Activated CD8-positive, alpha-beta memory T cell treated with anti-CD3 and anti-CD28 coated beads, Interleukin-2, amount 50 U/mL, for 48 hours (primary cell): ENCODE results near the gene PCYT2.
"Not testable (repeated sequence)": the region's sequence is repeated elsewhere in the genome, so short reads cannot be mapped to it uniquely, and the experiment has no call there.

Experiments used
- DNase-seq: peaks from one replicate; pipeline ENCODE4 v3.0.0-alpha.2; 2020

The PCYT2 gene

DNA sequence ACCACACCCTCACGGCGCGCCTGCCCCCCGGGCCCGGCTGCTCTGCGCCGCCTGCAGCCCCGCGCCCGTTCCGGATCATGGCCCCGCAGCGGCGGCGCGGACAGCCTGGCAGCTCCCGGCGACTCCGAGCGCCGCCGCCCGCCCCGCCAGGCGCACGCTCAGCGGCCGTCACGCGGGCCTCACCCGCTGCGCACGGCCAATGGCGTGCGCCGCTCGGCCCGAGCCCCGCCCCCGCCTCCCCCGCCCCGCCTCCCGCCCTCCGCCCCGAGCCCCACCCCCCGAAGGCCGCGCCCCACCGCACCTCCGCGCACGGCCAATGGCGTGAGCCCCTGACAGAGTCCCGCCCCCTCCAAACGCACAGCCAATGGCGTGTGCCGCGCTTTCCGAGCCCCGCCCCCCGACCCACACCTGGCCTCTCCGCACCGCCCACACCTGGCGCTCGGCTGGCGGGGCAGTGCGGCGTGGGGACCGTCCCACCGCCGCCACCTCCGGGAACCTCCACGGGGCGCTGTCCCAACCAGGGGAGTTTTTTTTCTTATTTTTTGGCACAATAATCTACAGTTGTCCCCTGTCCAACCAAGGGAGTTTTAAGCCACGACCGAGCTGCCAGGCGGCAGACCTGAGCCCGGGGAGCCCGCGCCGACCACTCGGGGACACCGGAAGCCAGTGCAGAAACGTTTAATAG, at the start of gene PCYT2:
PCYT2 (minus strand) TSS at position 123 of the 685 bp plus-strand sequence; CDS start at position 79, 44 bp downstream.
- peak; percentile 95 for DNase-seq

DNA sequence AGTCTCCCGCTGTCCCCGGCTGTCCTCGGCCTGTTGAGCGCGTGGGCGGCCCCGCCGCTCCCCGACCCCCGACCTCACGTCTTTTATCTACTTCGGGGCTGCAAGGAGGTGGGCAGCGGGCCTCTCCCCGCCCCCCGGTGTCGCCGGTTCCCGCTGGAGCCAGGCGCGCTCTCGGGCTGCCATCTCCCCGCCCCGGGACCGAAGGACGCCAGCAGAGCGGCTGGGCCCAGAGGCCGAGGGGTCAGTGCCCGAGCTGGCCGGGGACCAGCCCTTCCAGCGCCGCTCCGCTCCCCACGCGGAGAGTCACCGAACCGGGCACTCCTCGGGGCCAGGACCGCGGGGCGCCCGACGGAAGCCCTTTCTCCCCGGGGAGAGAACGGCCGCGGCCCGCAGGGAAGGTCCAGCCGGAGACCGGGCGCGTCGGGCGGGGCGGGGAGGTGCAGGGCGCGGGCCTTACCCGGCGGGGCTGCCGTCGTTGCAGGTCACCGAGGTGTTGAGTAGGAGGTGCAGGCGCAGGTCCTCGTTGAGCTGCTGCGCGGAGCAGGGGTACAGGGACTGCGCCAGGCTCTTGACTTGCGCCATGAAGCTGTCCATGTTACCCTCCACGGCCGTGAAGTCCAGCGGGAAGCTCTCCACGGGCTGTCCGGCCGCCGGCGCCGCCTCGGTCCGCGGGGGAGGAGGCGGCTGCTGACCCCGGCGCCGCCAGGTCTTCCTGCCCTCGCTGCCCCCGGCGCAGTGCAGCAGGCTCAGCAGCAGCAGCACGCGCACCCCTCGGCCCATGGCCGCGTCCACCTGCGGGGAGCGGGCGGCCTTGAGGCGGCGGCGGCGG, 49.1 kb upstream of the PCYT2 start:
- no peak for DNase-seq

DNA sequence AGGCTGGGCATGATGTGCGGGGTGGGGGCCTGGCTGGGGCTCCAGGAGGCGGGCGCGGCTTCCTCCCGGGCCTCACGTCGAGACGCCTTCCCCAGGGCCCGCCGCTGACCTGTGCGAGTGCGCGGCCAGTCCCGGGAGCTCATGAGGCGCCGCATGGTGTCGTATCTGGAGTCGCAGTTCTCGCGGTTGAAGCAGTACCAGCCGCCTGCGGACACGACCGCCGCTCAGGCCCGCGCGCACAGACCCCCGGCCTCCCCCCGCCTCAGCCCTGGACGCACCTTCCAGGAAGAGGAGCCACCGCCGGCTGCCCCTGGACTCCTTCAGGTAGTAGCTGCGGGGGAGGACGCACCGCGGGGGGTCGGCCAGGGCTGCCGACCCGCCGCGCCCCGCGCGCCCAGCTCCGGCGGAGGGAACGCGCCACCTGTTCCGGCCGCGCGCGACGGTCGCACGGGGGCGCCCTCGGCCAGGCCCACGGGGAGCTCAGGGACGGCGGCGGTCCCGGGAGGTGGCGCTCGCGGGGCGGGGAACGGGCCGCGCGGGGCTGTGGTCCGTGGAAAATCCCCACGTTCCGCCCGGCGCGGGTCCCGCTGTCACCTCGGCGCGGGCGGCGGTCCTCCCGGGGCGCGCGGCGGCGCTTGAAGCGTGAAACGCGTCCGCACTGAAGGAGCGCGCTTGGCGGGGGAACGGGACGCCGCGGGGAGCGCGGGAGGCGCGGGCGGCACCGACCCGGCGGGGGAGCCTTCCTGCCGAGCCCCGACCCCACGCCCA, 48.3 kb upstream of the PCYT2 start:
- peak; percentile 88 for DNase-seq

DNA sequence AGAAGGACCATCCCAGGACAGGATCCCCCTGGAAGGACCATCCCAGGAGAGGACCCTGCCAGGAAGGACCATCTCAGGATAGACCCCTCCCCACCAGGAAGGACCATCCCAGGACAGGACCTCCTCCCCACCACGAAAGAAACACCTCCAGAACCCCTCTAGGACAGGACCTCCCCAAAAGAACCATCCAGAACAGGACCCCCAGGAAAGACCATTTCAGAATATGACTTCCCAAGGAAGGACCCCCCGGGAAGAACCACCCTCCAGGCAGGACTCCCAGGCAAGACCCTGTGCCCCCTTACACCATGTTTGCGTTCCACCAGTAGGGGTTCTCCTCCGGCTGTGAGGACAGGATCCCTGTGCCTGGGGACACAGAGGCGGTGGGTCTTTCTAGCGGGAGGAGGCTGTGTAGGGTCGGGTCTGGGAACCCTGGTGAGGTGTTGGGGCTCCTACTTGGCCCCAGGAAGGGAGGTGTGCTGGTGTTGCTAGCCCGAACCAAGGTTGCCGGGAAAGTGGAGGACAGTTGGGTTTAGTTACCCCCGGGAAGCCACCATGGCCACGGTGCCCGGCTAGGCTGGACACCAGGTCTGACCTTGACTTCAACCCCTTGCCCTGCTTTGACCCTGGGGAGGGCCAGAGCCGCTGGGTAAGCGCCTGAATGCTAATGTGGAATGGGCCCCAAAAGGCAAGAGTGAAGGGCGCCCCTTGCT, 47.6 kb upstream of the PCYT2 start:
- no peak for DNase-seq

DNA sequence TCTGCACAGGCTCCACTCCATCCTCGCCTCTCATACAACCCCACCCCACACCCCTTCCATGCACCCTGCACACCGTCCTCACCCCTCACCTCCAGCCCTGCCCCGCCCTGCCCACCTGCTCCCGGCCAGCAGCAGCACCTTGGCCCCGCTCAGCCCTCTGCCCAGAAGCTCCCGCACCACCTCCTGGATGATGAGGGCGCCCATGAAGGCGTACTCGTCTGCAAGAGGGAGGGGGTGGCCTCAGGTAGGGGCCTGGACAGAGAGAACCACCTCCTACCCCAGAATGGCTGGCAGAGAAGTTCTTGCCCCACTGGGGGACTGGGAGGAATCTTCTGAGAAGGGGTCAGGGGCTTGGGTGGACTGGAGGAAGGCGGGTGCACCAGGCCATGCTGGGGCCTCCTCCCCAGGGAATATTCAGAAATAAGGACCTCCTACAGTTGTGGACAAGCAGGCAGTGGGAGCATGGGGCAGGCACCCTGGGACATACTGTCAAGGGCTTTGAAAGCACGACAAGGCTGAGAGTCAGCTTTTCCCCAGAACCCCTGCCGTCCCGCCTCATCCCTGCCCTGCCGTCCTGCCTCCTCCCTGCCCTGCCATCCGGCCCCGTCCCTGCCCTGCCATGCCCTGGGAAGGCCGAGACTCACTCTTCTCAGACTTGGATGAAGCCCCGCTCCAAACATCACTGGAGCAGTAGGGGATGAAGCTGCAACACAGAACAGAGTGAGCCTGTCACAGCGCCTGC, 46.7 kb upstream of the PCYT2 start:
- no peak for DNase-seq

DNA sequence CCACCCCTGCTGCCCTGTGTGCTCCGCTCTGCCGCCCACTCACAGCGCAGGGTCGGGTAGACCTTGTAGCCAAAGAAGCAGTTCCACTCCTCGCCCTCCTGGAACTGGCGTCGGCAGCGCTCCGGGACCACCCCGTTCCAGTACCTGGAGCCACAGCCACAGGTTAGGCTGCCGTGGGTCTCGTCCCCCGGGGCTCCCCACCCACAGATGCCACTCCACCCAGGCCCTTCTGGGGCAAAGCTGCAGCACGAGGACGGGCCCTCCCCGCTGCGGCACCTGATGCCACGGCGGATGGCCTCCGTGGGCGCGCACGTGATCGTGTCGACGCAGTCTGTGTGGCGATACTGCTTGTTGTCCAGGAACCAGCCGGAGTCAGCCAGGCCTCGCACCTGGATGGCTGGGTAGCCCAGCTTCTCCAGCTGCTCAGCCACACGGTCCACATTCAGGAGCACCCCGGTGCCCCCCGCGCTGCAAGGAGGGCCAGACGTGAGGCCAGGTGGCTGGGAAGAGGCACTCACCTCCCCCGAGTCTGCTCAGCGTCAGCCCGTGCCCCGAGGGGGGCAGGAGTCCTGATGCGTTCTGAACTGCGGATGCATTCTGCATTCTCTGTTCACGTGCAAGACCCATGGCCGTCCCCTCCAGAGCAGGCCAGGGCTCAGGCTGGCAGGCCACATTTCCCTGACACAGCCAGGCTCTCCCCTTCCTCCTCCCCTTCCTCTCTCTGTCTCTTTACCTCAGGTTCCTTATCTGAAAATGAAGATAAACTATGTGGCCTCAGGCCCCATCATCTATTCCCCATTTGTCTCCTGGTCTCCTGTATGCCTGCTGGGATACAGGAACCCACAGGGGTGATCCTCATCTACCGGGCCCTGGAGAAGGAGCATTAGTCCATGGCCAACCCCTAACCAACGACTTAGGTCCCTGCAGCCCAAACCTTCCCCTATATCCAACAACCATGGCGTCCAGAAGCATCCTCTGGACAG, 45.7 kb upstream of the PCYT2 start:
- DNase-seq = no peak

DNA sequence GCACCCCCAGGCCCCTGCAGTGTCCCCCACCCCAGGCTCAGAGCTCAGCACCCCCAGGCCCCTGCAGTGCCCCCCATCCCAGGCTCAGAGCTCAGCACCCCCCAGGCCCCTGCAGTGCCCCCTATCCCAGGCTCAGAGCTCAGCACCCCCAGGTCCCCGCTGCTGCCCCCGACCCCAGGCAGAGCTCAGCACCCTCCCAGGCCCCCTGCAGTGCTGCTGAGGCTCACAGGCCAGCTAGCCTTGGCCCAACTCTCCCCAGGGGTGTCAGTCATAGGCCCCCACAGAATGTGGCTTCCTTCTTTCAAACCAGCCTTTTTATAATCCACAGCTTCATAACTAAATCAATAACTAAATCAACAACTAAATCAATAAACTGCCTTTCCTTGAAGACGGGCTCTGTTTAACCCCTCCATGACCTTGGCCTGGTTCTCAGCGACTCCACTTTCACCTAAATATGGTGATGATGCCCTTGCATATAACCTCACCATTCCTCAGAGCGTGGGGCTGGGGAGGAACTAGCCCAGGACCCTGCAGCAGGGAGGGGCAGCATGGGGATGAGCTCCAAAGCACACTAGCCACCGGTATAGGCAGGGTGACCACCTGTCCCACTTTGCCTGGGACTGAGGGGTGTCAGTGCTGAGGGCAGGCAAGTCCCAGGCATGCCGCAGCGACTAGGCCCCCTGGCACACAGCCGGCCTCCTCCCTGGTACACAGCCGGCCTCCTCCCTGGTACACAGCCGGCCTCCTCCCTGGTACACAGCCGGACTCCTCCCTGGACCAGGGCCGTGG, 44.8 kb upstream of the PCYT2 start:
- no peak for DNase-seq

DNA sequence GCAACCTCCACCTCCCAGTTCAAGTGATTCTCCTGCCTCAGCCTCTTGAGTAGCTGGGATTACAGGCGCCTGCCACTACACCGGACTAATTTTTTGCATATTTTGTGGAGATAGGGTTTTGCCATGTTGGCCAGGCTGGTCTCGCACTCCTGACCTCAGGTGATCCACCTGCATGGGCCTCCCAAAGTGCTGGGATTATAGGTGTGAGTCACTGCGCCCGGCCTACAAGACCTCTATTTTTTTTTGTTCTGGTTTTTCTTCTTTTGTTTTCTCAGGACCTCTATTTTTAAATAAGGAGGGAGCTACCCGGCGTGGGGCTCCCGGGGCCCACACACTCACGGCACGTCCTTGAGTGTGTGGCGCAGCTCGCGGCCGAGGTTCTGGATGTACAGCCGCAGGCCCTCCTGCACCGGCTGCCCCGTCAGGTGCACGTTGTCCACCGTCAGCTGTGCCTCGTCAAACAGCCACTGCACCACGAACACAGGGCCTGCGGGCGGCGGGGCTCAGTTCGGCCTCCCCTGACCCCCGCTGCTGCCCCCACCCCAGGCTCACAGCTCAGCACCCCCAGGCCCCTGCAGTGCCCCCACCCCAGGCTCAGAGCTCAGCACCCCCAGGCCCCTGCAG, 44.0 kb upstream of the PCYT2 start:
- no peak for DNase-seq

DNA sequence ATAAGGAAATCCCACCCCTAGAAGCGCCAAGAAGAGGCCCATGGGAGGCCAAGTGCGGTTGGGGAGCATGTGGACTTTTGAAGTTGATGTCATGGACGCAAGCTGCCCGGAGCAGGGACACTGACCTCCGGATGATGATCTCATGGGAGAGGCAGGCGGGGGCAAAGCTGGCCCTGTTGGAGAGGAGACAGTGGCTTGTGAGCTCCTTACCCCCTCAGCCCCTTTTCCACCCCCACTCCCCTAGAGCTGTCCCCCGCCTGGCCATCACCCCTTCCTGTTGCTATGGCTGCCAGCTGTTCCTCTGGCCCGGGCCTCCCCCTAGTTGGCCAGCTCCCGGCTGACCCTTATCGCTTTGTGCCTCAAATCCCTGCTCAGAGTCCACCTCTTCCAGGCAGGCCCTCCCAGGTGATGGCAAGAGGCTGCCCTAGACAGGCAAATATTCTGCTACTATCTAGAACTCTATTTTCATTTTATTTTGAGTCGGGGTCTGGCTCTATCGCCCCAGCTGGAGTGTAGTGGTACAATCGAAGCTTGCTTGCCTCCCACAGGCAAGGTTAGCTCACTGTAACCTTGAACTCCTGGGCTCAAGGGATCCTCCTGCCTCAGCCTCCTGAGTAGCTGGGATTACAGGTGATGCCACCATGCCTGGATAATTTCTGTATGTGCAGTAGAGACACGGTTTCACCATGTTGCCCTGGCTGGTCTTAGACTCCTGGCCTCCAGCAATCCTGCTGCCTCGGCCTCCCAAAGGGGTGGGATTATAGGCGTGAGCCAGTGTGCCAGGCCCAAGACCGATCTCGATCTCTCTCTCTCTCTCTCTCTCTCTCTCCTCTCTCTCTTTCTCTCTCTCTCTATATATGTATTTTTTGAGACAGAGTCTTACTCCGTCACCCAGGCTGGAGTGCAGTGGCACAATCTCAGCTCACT, 43.2 kb upstream of the PCYT2 start:
- DNase-seq = no peak

DNA sequence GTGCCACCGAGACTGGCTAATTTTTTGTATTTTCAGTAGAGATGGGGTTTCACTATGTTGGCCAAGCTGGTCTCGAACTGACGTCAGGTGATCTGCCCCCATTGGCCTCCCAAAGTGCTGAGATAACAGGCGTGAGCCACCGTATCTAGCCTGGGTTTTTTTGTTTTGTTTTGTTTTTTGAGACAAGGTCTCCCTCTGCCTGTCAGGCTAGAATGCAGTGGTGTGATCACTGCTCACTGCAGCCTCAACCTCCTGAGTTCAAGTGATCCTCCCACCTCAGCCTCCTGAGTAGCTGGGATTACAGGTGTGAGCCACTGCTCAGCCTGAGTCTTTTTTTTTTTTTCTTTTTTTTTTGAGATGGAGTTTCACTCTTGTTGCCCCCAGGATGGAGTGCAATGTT, 42.2 kb upstream of the PCYT2 start:
- not testable (repeated sequence) for DNase-seq

DNA sequence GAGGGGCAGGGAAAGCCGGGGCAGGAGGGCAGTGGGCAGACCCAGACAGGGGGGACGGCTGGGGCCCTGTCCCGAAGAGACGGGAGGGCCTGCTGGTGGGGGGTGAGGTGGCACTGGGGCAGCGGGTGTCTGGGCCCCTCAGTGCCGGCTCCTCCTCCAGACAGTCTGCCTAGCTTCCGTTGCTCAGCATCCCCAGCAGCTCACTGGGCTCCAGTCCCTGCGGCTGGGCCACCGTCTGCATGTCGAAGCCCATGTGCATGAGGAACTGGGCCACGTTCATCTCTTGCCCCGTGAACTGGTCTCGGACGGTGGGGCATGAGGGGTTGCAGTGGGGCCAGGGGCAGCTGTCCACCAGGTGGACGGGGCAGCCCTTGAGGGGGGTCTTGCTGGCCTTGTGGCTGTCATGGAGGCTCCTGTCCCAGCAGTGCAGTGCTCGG, 41.6 kb upstream of the PCYT2 start:
- DNase-seq = no peak

DNA sequence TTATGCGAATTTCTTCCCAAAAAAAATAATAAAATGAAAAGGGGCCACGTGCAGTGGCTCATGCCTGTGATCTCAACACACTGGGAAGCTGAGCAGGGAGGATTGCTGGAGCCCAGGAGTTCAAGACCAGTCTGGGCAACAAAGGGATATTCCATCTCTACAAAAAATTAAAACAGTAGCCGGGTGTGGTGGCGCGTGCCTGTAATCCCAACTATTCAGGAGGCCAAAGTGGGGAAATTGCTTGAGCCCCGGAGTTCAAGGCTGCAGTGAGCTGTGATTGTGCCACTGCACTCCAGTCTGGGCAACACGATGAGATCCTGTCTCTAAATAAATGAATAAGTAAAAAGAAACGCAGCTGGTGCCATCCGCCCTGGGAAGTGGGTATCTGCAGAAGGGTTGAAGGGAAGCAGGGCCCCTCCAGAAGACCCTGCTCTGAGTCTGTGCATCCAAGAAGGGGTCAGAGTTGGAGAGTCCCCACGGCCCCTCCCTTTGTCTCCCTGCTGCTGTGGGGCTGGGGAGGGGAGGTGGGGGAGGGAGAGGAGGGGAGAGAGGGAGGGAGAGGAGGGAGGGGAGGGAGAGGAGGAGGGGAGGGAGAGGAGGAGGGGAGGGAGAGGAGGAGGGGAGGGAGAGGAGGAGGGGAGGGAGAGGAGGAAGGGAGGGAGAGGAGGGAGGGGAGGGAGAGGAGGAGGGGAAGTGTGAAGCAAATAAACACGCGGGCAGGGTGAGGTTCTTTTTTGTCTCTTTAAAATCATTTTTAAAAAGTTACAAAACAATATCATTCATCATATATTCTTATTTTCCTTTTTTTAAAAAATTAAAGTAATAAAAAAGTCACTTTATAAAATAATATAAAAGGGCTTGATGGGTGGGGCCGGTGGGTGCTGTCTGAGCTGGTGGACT, 40.8 kb upstream of the PCYT2 start:
- DNase-seq = no peak

DNA sequence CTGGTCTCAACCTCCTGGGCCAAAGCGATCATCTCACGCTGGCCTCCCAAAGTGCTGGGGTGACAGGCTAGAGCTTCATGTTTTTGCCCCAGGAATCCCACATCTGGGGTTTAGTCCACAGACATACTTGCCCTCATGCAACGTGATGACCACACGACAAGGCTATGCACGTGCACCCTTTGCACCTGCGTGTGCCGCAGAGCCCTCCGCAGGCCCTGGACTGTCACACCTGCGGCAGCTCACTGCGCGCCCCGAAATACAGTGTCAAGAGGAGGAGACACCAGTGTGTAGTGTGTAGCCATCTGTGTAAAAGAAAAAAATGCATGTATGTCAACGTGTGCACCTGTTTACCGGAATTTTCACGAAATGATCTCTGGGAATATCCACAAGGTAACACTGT, 39.3 kb upstream of the PCYT2 start:
- no peak for DNase-seq

DNA sequence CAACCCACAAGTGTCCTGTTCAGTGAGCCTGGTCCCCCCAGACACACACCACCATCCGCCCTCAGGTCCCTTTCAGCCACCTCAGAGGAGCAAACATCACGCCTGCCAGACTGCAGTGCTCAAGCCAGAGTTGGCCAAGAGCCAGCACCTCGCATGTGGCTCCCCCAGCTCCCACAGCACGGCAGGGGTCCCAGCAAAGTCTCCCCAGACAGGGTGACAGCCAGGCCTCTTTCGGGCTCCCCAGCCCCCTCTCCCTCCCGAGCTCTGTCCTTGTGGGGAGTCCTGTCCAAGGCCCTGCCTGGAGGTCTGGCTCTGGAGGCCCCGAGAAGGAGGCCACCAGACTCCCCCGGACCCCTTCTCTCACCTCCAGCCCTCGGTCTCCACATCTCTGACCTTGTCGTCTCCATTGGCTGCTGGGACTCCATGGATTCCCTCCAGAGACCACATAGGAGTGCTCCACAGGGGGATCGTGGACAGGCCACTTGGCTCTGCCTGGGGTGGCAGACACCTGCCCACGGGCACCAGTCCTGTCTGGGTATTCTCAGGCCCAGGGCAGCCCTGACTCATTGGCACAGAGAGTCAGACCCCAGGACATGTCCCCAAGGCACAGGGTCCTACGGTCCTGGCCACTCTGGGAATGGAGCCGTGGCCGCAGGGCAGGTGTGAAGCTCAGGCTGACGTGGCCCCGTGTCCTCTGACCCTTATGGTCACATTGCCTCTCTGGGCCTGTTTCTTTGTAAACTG, 37.6 kb upstream of the PCYT2 start:
- no peak for DNase-seq

DNA sequence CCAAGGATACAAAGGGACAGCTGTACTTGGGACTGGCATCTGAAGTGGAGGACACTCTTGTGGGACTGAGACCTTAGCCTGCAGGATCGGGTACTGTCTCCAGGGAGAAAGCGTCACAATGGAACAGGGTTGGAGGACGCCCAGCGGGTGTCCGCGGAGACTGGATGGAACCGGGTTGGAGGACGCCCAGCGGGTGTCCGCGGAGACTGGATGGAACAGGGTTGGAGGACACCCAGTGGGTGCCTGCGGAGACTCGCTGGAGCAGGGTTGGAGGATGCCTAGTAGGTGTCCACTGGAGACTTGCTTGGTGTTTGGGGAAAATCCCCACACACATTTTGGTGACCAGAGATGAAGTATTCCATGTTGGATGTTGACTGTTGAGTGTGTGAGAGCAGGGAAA, 36.0 kb upstream of the PCYT2 start, which contains the start of gene MYADML2:
MYADML2 (minus strand) TSS at position 45 of the 400 bp plus-strand sequence. CDS start 5,492 bp downstream, outside the sequence.
- no peak for DNase-seq

DNA sequence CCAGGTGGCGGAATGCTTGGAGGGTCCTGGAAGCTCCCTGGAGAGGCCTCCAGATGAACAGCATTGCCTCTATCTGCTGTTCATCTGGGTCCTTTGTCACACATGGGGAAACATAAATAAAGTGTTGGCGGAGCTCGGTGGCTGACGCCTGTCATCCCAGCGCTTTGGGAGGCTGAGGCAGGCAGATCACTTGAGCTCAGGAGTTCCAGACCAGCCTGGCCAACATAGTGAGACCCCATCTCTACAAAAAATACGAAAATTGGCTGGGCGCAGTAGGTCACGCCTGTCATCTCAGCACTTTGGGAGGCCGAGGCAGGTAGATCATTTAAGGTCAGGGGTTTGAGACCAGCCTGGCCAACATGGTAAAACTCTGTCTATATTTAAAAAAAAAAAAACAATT, 33.7 kb upstream of the PCYT2 start:
- DNase-seq = no peak
